ENCODE results near the gene DNAJC16. TPM values are rescaled to one million over a fixed set of nuclear protein-coding genes. Genes with fewer than 3 reads are reported as not detected.

Gene DNAJC16
- total and polyA plus RNA-seq, 4 donors = 3.3 to 14.2 (median 11.1) TPM

GRCh38 chr1:15531003-15531402 is 4.4 kb downstream of the DNAJC16 start:
- no peak overlapping the region for H3K9ac ChIP-seq (ENCODE audit: low read depth in 1 of 2, low read length in 2 of 2)
- peaks cover 3 to 18% (median 6%) of the 10 kb centered on the region in 4 donors for H3K36me3 ChIP-seq (ENCODE audit: control insufficient read depth in 4 of 4, insufficient read depth in 3 of 4, low read depth in 1 of 4, low read length in 3 of 4)
- H3K9me3 ChIP-seq (ENCODE audit: control insufficient read depth in 4 of 4, low read length in 3 of 4) = no peaks in the 10 kb centered on the region
- no peaks in the 10 kb centered on the region for H3K27me3 ChIP-seq (ENCODE audit: control insufficient read depth in 4 of 4, insufficient read depth in 4 of 4, low read length in 3 of 4)
- no peak overlapping the region for H3K27ac ChIP-seq (ENCODE audit: low read depth in 1 of 2, low read length in 2 of 2)
- no peak overlapping the region for H3K4me3 ChIP-seq (ENCODE audit: low read depth in 1 of 3, low read length in 3 of 3)
- DNase-seq (ENCODE audit: low spot score) = no peak
- WGBS = 97% methylated on average over 4 of the region's 4 CpGs
- peaks cover 1 to 13% (median 10%) of the 10 kb centered on the region in 4 donors for H3K4me1 ChIP-seq (ENCODE audit: control insufficient read depth in 4 of 4, insufficient read depth in 4 of 4, low read length in 3 of 4)
- TF ChIP-seq FOXA2 (IDR thresholded peaks at IDR 0.05) (no peak), EGR1 (IDR thresholded peaks at IDR 0.05; ENCODE audit: low read depth in 2 of 2) (no peak), TAF1 (conservative IDR thresholded peaks at IDR 0.05) (no peak), RXRA (IDR thresholded peaks at IDR 0.05) (no peak), MAX (IDR thresholded peaks at IDR 0.05) (no peak), YY1 (IDR thresholded peaks at IDR 0.05) (no peak)

- TF ChIP-seq REST (IDR thresholded peaks at IDR 0.05) (no peak), HNF4G (IDR thresholded peaks at IDR 0.05) (no peak), RXRA (IDR thresholded peaks at IDR 0.05) (no peak), EGR1 (IDR thresholded peaks at IDR 0.05; ENCODE audit: low read depth in 2 of 2) (no peak), JUND (IDR thresholded peaks at IDR 0.05) (no peak), GABPA (IDR thresholded peaks at IDR 0.05 in 1 of 2, conservative IDR thresholded peaks at IDR 0.05 in 1 of 2) (no peak), CTCF (IDR thresholded peaks at IDR 0.05; ENCODE audit: low read depth, low read length, missing input control) (no peak), RAD21 (IDR thresholded peaks at IDR 0.05) (no peak), HNF4A (conservative IDR thresholded peaks at IDR 0.05) (no peak), MAX (IDR thresholded peaks at IDR 0.05) (no peak)
- no peak overlapping the region for H3K4me3 ChIP-seq (ENCODE audit: low read depth in 1 of 3, low read length in 3 of 3)
- peaks cover 0 to 9% (median 7%) of the 10 kb centered on the region in 4 donors for H3K4me1 ChIP-seq (ENCODE audit: control insufficient read depth in 4 of 4, insufficient read depth in 4 of 4, low read length in 3 of 4)
- no peaks in the 10 kb centered on the region for H3K27me3 ChIP-seq (ENCODE audit: control insufficient read depth in 4 of 4, insufficient read depth in 4 of 4, low read length in 3 of 4)
- no peak overlapping the region for H3K27ac ChIP-seq (ENCODE audit: low read depth in 1 of 2, low read length in 2 of 2)
- peaks cover 3 to 18% (median 9%) of the 10 kb centered on the region in 4 donors for H3K36me3 ChIP-seq (ENCODE audit: control insufficient read depth in 4 of 4, insufficient read depth in 3 of 4, low read depth in 1 of 4, low read length in 3 of 4)
- DNase-seq (ENCODE audit: low spot score) = no peak
- no peak overlapping the region for H3K9ac ChIP-seq (ENCODE audit: low read depth in 1 of 2, low read length in 2 of 2)
- H3K9me3 ChIP-seq (ENCODE audit: control insufficient read depth in 4 of 4, low read length in 3 of 4) = no peaks in the 10 kb centered on the region
- WGBS = 77% methylated on average over 2 of the region's 2 CpGs
These were observed 5.0 kb downstream of the DNAJC16 start for GRCh38 chr1:15531682-15532081.
